Central memory CD4-positive, alpha-beta T cell (primary cell): ENCODE results near the gene PAWR.
"Not testable (repeated sequence)": the region's sequence is repeated elsewhere in the genome, so short reads cannot be mapped to it uniquely, and the experiment has no call there.

Source experiments
- DNase-seq: peaks from one replicate; pipeline ENCODE4 v3.0.0; 2022

PAWR gene

GRCh38 chr12:79645235-79645630 lies 45.5 kb downstream of the PAWR start:
- no peak for DNase-seq

GRCh38 chr12:79644274-79645234 lies 46.2 kb downstream of the PAWR start:
- DNase-seq: no peak

- no peak for DNase-seq
These were observed 46.9 kb downstream of the PAWR start for GRCh38 chr12:79643821-79644220.

GRCh38 chr12:79638490-79638889 lies 52.3 kb downstream of the PAWR start:
- no peak for DNase-seq

GRCh38 chr12:79637093-79637492 lies 53.7 kb downstream of the PAWR start:
- no peak for DNase-seq

GRCh38 chr12:79635676-79636075 lies 55.1 kb downstream of the PAWR start:
- DNase-seq: no peak

- no peak for DNase-seq
These were observed 55.8 kb downstream of the PAWR start for GRCh38 chr12:79634957-79635471.

GRCh38 chr12:79629561-79629960 lies 61.2 kb downstream of the PAWR start:
- DNase-seq: no peak

GRCh38 chr12:79626735-79627134 lies 64.0 kb downstream of the PAWR start:
- not testable (repeated sequence) for DNase-seq

- DNase-seq: no peak
These were observed 66.4 kb downstream of the PAWR start for GRCh38 chr12:79624378-79624777.

- DNase-seq: no peak
These were observed 70.7 kb downstream of the PAWR start for GRCh38 chr12:79619872-79620562.

GRCh38 chr12:79618848-79619404 lies 71.8 kb downstream of the PAWR start:
- no peak for DNase-seq

- DNase-seq: no peak
These were observed 73.1 kb downstream of the PAWR start for GRCh38 chr12:79617696-79618095.

- DNase-seq: no peak
These were observed 74.9 kb downstream of the PAWR start for GRCh38 chr12:79615596-79616560.

GRCh38 chr12:79614730-79615129 lies 76.0 kb downstream of the PAWR start:
- DNase-seq: no peak

- no peak for DNase-seq
These were observed 88.9 kb downstream of the PAWR start for GRCh38 chr12:79601908-79602307.

GRCh38 chr12:79597910-79598309 lies 92.9 kb downstream of the PAWR start:
- no peak for DNase-seq

- DNase-seq: no peak
These were observed 93.9 kb downstream of the PAWR start for GRCh38 chr12:79596719-79597350.

GRCh38 chr12:79595273-79595672 lies 95.5 kb downstream of the PAWR start:
- no peak for DNase-seq

- DNase-seq: no peak
These were observed 97.9 kb downstream of the PAWR start for GRCh38 chr12:79592865-79593264.

- DNase-seq: no peak
These were observed 98.8 kb downstream of the PAWR start for GRCh38 chr12:79591988-79592387.

- no peak for DNase-seq
These were observed 100.0 kb downstream of the PAWR start for GRCh38 chr12:79590751-79591150.
